HepG2 (cell line): ENCODE data around the gene EDEM3. TPM values are rescaled to one million over a fixed set of nuclear protein-coding genes. Genes with fewer than 3 reads are reported as not detected.

Source experiments
- CREB1 ChIP-seq, 2 experiments: fragments of 450-650 bp in 1 of 2; IDR thresholded peaks; 2 replicates each; pipeline ENCODE4 v1.6.1; 2016 to 2017; ENCODE audit warnings: control low read depth in 1 of 2, mild to moderate bottlenecking in 1 of 2, missing compliant biosample characterization in 1 of 2, missing genetic modification characterization in 1 of 2
- MTERF4 ChIP-seq: sonication (generic); formaldehyde crosslinking; IDR thresholded peaks from 2 replicates; pipeline ENCODE4 v1.8.0; 2023; ENCODE audit warnings: mild to moderate bottlenecking, missing genetic modification reagents
- POGK ChIP-seq: sonication (generic); formaldehyde crosslinking; conservative IDR thresholded peaks from 2 replicates; pipeline ENCODE4 v1.8.0; 2022; ENCODE audit warnings: mild to moderate bottlenecking, moderate library complexity, missing genetic modification reagents
- TBX2 ChIP-seq: sonication (generic); formaldehyde crosslinking; IDR thresholded peaks from 2 replicates; pipeline ENCODE4 v1.5.0; 2020; ENCODE audit warnings: missing genetic modification reagents, mild to moderate bottlenecking, borderline replicate concordance
- UBTF ChIP-seq: sonication (generic); formaldehyde crosslinking; IDR thresholded peaks from 2 replicates; pipeline ENCODE4 v1.4.0; 2020; ENCODE audit warnings: mild to moderate bottlenecking, missing genetic modification reagents
- ZBTB2 ChIP-seq: sonication (generic); formaldehyde crosslinking; IDR thresholded peaks from 2 replicates; pipeline ENCODE4 v1.8.0; 2022; ENCODE audit warnings: low read depth, missing genetic modification reagents
- ZBTB40 ChIP-seq, 2 experiments: fragments of 450-650 bp in 1 of 2; sonication (generic) in 1 of 2; formaldehyde crosslinking in 1 of 2; IDR thresholded peaks; 2 replicates each; pipeline versions ENCODE4 v1.6.1 to v1.8.0; 2016 to 2022; ENCODE audit warnings: antibody characterized with exemption in 1 of 2, mild to moderate bottlenecking in 1 of 2, missing genetic modification reagents in 1 of 2
- ZNF564 ChIP-seq: sonication (generic); formaldehyde crosslinking; IDR thresholded peaks from 2 replicates; pipeline ENCODE4 v1.8.1; 2023; ENCODE audit warnings: mild to moderate bottlenecking, missing genetic modification reagents
- ZNF644 ChIP-seq: IDR thresholded peaks from 2 replicates; pipeline ENCODE4 v1.6.1; 2016; ENCODE audit warnings: low read depth
- ZNF850 ChIP-seq: sonication (generic); formaldehyde crosslinking; conservative IDR thresholded peaks from 2 replicates; pipeline ENCODE4 v1.9.0; 2021; ENCODE audit warnings: mild to moderate bottlenecking, missing genetic modification reagents
- polyA plus RNA-seq, 8 experiments: library from polyadenylated mRNA; depleted of rRNA in 3 of 8; stranded (reverse) in 7 of 8; unstranded in 1 of 8; fragments of >200 nt; fragmentation: Illumina TruSeq in 4 of 8; extraction: Trizol in 4 of 8; gene quantifications; 2 replicates each; pipeline versions ENCODE4 v1.2.1 to v1.2.3, GENCODE V29; 2011 to 2016; ENCODE audit warnings: low read depth in 4 of 8, missing spikeins in 1 of 8, mixed read lengths in 1 of 8; ENCODE audit not compliant: insufficient read depth in 1 of 8
- total RNA-seq, 5 experiments: library from RNA; depleted of rRNA; stranded (reverse); fragments of >200 nt; fragmentation: Illumina TruSeq; extraction: Trizol; gene quantifications; 2 replicates each; pipeline ENCODE4 v1.2.3, GENCODE V29; 2016; ENCODE audit warnings: low read depth in 1 of 5

The EDEM3 gene
- total and polyA plus RNA-seq, 2 of the 13 experiments (the other 11 are each of a cell fraction or from before 2014, with no cell fraction given): 13.1 to 18.2 TPM

- no peak for TF ChIP-seq ZNF850
- no peak for TF ChIP-seq CREB1 (IDR thresholded peaks at IDR 0.05)
- no peak for TF ChIP-seq CREB1 (CRISPR knock-in tag; IDR thresholded peaks at IDR 0.05)
- no peak for TF ChIP-seq ZNF564
- TF ChIP-seq ZBTB2 (CRISPR knock-in tag): no peak
- TF ChIP-seq TBX2: 0 out of 2 replicates have a peak, but pooled peaks have one; percentile 39
- TF ChIP-seq MTERF4 (CRISPR knock-in tag): no peak
- TF ChIP-seq UBTF: 0 out of 2 replicates have a peak, but pooled peaks have one; percentile 24
- TF ChIP-seq ZNF644 (CRISPR knock-in tag): peak; percentile 85; the same call in 1 of the 2 replicates
- TF ChIP-seq POGK (CRISPR knock-in tag): no peak
- TF ChIP-seq ZBTB40 (IDR thresholded peaks at IDR 0.05): no peak
- no peak for TF ChIP-seq ZBTB40 (CRISPR knock-in tag; IDR thresholded peaks at IDR 0.05)
These were observed 37.9 kb upstream of the EDEM3 start (continued) for GRCh38 chr1:184792450-184792969.
